ENCODE data around the gene SLC37A1. TPM values are rescaled to one million over a fixed set of nuclear protein-coding genes. Genes with fewer than 3 reads are reported as not detected.

SLC37A1 gene
- total RNA-seq, 1 donor = 1.7 TPM

DNA sequence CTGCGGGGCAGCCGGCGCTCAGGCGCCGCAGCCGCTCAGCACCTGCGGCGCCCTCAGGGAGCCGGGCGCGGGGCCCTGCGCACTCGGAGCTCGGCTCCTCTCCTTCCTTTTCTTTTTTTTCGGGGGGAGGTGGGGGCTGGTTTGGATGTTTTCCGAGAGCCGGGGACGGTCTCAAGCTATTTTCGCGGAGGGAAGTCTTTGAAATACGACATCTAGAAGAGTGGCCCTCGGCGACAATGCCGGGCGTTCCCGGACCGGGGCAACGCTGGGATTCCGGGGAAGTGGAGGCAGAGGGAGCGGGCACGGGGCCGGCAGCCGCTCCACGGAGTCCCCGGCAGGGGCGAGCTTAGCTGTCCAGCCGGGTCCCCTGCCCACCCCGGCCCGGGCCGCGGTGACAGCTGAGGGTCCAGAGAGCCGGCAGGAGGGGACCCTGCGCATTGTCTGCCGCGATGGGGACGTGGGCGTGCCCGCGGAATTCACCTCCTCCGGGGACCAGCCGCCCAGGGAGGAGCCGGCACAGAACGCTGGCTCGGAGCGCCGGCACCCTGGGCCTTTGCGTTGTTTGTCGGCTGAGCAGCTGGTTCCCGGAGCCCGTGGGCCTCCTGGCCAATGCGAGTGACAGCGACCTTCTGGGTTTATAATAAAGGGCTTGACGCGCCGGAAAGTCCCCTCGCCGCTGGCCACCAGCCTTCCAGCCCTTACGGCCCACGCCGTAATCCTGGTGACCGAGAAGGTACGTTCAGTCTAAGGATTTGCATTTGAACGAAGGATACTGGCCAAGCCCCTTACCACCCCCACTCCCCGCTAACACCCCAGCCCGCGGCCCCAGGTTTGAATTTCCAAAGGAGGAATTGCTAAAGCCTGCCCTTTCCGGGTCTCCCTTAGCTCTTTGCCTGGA is 582 bp downstream of the SLC37A1 start:
- DNase-seq (ENCODE audit: low read depth) = no peak
- TF ChIP-seq, protein P1, sequence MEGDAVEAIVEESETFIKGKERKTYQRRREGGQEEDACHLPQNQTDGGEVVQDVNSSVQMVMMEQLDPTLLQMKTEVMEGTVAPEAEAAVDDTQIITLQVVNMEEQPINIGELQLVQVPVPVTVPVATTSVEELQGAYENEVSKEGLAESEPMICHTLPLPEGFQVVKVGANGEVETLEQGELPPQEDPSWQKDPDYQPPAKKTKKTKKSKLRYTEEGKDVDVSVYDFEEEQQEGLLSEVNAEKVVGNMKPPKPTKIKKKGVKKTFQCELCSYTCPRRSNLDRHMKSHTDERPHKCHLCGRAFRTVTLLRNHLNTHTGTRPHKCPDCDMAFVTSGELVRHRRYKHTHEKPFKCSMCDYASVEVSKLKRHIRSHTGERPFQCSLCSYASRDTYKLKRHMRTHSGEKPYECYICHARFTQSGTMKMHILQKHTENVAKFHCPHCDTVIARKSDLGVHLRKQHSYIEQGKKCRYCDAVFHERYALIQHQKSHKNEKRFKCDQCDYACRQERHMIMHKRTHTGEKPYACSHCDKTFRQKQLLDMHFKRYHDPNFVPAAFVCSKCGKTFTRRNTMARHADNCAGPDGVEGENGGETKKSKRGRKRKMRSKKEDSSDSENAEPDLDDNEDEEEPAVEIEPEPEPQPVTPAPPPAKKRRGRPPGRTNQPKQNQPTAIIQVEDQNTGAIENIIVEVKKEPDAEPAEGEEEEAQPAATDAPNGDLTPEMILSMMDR (IDR thresholded peaks at IDR 0.05; ENCODE audit: insufficient read depth, low read depth, low read length) = no peak
- H3K4me3 ChIP-seq (ENCODE audit: low read depth, low read length) = peak overlapping the region; percentile 62

DNA sequence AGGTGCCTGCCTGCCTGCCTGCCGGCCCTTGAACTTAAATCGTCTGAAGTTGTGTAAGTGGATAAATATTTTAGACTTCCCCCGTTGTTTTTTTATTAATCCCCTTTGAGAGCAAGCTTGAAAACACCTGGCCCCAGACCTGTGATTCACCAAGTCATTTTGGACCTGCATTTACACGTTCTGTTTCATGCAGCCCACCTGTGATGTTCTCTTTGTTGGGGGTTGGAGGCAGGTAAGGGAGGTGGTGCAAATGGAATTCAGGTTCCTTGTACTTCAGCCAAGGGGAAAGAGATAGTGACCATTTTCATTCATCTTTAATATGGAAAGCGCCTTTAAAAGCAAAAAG is 1.2 kb downstream of the SLC37A1 start:
- H3K4me3 ChIP-seq (ENCODE audit: low read depth, low read length) = peak overlapping the region; percentile 62
- TF ChIP-seq, protein P1 (IDR thresholded peaks at IDR 0.05; ENCODE audit: insufficient read depth, low read depth, low read length) = no peak
- DNase-seq (ENCODE audit: low read depth) = no peak

DNA sequence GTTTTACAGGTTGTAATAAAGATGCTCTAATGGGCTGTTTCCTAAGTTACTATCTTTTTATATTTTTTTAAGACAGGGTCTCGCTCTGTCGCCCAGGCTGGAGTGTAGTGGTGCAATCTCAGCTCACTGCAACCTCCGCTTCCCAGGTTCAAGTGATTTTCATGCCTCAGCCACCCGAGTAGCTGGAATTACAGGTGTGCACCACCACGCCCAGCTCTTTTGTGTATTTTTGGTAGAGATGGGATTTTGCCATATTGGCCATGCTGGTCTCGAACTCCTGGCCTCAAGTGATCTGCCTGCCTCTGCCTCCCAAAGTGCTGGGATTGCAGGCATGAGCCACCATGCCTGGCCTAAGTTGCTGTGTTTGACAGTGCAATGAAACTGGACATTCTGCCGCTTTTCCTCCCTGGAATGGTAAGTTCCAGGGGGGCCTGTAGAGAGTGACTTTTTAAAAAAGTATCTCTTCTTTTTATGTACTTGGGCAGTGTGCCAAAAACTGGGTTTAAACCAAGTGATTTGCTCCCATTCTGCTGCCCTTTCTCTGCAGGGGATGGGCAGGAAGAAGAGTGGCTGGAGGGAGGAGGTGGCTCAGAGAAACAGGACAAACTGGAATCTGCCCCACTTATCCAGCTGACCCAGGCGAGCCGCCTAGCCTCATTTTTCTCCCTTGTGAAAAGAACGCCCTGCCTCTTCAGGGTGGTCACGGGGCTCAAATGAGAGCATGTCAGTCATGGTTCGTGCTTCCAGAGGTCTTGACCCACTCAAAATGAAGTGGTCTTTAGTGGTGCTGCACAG is 2.3 kb downstream of the SLC37A1 start:
- no peak overlapping the region for H3K4me3 ChIP-seq (ENCODE audit: low read depth, low read length)
- DNase-seq (ENCODE audit: low read depth) = no peak
- TF ChIP-seq, protein P1 (IDR thresholded peaks at IDR 0.05; ENCODE audit: insufficient read depth, low read depth, low read length) = no peak

DNA sequence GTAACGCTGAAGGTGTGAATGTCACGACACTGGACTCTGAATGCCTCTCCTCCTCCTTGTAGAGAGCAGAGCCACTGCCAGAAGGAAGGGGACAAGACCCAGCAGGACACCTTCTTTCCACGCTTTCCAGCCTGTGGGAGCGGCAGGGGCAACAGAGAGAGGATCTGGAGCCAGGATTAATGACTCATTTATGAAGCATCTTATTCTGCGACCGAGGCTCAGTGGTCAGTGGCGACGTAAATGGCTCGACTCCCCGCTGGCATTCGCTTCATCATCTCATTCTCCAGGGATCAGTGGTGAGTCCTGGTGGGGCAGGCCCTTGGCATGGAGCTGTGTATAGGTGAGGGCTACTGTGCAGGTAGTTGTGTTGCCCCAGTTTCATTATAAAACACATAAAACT is 4.6 kb downstream of the SLC37A1 start:
- TF ChIP-seq, protein P1 (IDR thresholded peaks at IDR 0.05; ENCODE audit: insufficient read depth, low read depth, low read length) = no peak
- DNase-seq (ENCODE audit: low read depth) = peak; percentile 40
- H3K4me3 ChIP-seq (ENCODE audit: low read depth, low read length) = no peak overlapping the region

DNA sequence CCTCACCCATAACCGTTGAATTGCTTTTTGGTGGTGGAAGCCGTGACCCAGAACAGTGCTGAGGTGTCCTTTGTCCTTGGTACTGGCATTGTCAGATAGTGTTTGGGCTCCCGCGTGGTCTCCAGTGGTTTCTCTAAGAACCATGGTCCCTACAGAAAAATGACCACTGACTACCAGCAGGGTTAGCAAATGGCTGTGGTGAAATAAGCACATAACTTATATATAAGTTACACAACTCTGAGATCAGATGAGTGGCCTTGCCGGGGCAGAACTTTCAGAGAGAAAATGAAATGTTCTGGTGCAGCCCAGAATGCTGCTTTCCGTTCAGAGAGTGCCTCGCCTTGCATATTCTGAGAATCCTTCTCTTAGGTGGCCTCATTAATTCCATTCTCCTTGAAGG is 5.0 kb downstream of the SLC37A1 start:
- no peak overlapping the region for H3K4me3 ChIP-seq (ENCODE audit: low read depth, low read length)
- DNase-seq (ENCODE audit: low read depth) = no peak
- TF ChIP-seq, protein P1 (IDR thresholded peaks at IDR 0.05; ENCODE audit: insufficient read depth, low read depth, low read length) = no peak

DNA sequence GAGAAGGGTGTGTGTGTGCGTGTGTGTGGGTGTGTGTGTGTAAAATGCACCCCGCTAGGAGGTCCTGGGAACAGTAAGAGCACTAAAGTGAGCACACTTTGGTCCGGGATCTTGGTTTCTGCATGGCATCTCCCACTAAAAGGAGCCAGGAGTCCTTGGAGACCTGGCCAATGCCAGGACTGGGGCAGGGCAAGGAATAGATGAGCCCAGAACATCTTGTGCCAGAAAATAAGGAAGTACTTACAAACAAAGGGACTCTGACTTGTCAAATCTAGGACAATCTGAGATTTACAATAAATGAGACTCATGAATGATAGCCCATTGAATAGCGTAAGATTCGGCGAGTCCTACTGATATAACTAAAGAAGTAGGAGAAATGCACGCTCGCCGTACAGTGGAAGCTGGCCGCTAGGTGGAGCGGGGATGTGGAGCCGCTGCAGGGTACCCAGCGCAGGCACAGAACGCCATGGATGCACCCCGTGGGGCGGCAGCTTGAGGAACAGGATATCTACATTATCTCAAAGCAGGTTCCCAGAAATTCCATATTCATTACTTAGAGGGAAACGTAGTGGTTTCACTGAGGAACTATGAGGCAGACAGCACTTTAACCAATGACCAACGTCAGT is 7.1 kb downstream of the SLC37A1 start:
- no peak overlapping the region for H3K4me3 ChIP-seq (ENCODE audit: low read depth, low read length)
- TF ChIP-seq, protein P1 (IDR thresholded peaks at IDR 0.05; ENCODE audit: insufficient read depth, low read depth, low read length) = peak; percentile 5
- no peak for DNase-seq (ENCODE audit: low read depth)
